Measurements from ENCODE around the gene GOLGA7B. TPM values are rescaled to one million over a fixed set of nuclear protein-coding genes. Genes with fewer than 3 reads are reported as not detected.
A peak's percentile ranks its signal among the peaks of the same experiment; 100 is the strongest.

GOLGA7B gene
- total RNA-seq, 1 experiment from 2014 or later = not detected

DNA sequence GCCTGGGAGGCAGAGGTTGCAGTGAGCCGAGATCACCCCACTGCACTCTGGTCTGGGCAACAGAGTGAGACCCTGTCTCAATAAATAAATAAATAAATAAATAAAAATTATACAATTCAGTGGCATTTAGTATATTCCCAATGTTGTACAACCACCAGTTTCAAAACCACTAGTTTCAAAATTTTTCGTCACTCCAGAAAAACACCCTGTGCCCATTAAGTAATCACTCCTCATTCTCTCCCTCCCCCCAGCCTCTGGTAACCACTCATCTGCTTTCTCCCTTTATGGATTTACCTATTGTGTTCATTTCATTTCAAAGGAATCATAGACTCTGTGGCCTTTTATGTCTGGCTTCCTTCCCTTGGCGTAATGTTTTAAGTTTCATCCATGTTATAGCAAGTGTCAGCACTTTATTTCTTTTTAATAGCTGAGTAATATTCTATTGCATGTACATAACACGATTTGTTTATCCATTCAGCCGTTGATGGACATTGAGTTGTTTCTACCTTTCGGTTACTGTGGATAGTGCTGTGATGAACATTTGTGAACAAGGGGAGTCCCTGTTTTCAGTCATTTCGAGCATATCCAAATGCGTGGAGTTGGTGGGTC, 29.4 kb upstream of the GOLGA7B start:
- TF ChIP-seq, protein P1, sequence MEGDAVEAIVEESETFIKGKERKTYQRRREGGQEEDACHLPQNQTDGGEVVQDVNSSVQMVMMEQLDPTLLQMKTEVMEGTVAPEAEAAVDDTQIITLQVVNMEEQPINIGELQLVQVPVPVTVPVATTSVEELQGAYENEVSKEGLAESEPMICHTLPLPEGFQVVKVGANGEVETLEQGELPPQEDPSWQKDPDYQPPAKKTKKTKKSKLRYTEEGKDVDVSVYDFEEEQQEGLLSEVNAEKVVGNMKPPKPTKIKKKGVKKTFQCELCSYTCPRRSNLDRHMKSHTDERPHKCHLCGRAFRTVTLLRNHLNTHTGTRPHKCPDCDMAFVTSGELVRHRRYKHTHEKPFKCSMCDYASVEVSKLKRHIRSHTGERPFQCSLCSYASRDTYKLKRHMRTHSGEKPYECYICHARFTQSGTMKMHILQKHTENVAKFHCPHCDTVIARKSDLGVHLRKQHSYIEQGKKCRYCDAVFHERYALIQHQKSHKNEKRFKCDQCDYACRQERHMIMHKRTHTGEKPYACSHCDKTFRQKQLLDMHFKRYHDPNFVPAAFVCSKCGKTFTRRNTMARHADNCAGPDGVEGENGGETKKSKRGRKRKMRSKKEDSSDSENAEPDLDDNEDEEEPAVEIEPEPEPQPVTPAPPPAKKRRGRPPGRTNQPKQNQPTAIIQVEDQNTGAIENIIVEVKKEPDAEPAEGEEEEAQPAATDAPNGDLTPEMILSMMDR (IDR thresholded peaks at IDR 0.05; ENCODE audit: unreplicated experiment) = no peak
- no peak overlapping the region for H3K27ac Mint-ChIP-seq (ENCODE audit: low read depth, unreplicated experiment)
- H3K4me3 Mint-ChIP-seq (ENCODE audit: unreplicated experiment) = no peak overlapping the region
- H3K9me3 Mint-ChIP-seq (ENCODE audit: unreplicated experiment) = no peaks in the 10 kb centered on the region
- CTCF ChIA-PET = interaction anchor here (1.0 to 1.4 kb wide), 2 partner anchors 28 to 48 kb away, joined by 4 to 7 read pairs; no protein-coding TSS in a partner anchor
- H3K4me1 Mint-ChIP-seq (ENCODE audit: insufficient read depth, unreplicated experiment) = no peaks in the 10 kb centered on the region
- no TSS peak for BruUV-seq (replicated peaks)
- no peaks in the 10 kb centered on the region for H3K27me3 Mint-ChIP-seq (ENCODE audit: insufficient read depth, unreplicated experiment)
- POLR2A ChIA-PET = interaction anchor here (0.6 to 0.9 kb wide), 2 partner anchors 8 to 75 kb away, joined by 3 to 4 read pairs; no protein-coding TSS in a partner anchor
- intact Hi-C loops (cut with micrococcal nuclease) = no loop called here
- no peaks in the 10 kb centered on the region for H3K36me3 Mint-ChIP-seq (ENCODE audit: insufficient read depth, unreplicated experiment)
- no peak for DNase-seq (ENCODE audit: unreplicated experiment)

DNA sequence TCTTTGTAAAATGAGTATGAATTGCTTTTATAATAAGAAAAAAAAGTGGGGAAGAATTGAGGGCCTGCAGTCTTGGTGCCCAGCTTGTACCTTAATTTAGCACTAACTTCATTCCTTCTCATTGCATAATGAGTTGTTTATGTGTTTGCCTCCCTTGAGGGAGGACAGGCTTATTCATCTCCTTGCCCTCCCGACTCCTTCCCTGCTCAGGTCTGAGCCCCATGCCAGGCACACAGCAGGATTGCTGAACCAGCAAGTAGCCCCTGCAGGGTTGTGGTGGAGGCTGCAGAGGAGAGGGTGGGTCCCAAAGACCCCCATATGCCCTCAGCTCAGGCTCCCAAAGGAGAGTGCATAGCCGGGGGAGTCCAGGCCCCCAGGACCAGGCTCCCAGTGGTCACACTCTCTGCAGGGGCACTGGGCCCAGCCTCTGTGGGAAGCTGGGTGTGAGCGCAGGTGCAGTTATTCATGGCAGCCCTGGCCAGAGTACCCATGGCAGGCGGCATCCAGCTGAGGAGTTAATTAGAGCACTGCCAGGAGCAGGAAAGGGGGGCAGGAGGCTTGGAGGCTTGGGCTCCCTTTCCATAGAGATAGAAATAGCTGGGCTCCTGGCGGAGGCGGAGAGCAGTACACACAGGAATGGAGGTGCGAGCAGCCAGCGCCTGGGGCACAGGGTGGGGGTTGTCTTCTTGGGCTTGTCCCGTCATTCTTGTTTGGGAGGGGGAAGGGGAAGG, 28.2 kb upstream of the GOLGA7B start:
- no peaks in the 10 kb centered on the region for H3K9me3 Mint-ChIP-seq (ENCODE audit: unreplicated experiment)
- TF ChIP-seq, protein P1 (IDR thresholded peaks at IDR 0.05; ENCODE audit: unreplicated experiment) = no peak
- ChIA-PET CTCF (interaction anchor here (0.5 to 1.4 kb wide), 6 partner anchors 24 to 267 kb away, joined by 3 to 5 read pairs (median 4); no protein-coding TSS in a partner anchor), POLR2A (interaction anchor here (0.7 to 1.3 kb wide), 3 partner anchors 9 to 338 kb away, joined by 3 to 4 read pairs (median 3); no protein-coding TSS in a partner anchor)
- intact Hi-C loops (cut with micrococcal nuclease) = no loop called here
- no peaks in the 10 kb centered on the region for H3K4me1 Mint-ChIP-seq (ENCODE audit: insufficient read depth, unreplicated experiment)
- peak; percentile 39 for DNase-seq (ENCODE audit: unreplicated experiment)
- BruUV-seq (replicated peaks) = no TSS peak
- no peaks in the 10 kb centered on the region for H3K36me3 Mint-ChIP-seq (ENCODE audit: insufficient read depth, unreplicated experiment)
- H3K27me3 Mint-ChIP-seq (ENCODE audit: insufficient read depth, unreplicated experiment) = no peaks in the 10 kb centered on the region
- no peak overlapping the region for H3K4me3 Mint-ChIP-seq (ENCODE audit: unreplicated experiment)
- H3K27ac Mint-ChIP-seq (ENCODE audit: low read depth, unreplicated experiment) = no peak overlapping the region

DNA sequence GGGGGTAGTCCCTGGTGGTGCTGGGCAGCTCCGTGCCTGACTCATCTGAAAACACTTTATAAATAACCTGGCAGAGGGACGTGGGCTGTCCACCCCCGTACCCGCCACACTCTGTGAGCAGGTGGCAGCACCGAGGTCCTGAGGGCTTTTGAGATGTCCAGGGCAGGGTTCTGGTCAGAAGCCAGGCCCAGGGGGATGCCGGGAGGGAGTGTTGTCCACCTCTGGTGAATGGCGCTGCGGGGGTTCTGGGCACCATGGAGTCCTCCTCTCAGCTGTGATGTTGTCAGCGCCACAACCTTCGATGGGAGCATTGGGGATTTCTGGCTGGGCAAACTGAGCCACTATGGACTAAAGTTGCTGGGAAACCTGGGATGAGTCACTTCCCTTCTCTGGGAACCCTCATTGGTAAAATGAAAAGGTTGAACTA, 27.4 kb upstream of the GOLGA7B start:
- no peaks in the 10 kb centered on the region for H3K9me3 Mint-ChIP-seq (ENCODE audit: unreplicated experiment)
- CTCF ChIA-PET = interaction anchor here (0.6 to 1.4 kb wide), 6 partner anchors 8 to 47 kb away, joined by 3 to 5 read pairs (median 4); no protein-coding TSS in a partner anchor
- H3K4me1 Mint-ChIP-seq (ENCODE audit: insufficient read depth, unreplicated experiment) = no peaks in the 10 kb centered on the region
- no peaks in the 10 kb centered on the region for H3K27me3 Mint-ChIP-seq (ENCODE audit: insufficient read depth, unreplicated experiment)
- H3K27ac Mint-ChIP-seq (ENCODE audit: low read depth, unreplicated experiment) = no peak overlapping the region
- POLR2A ChIA-PET = interaction anchor here (0.6 to 1.3 kb wide), 2 partner anchors 17 to 190 kb away, joined by 3 read pairs; no protein-coding TSS in a partner anchor
- no peaks in the 10 kb centered on the region for H3K36me3 Mint-ChIP-seq (ENCODE audit: insufficient read depth, unreplicated experiment)
- TF ChIP-seq, protein P1 (IDR thresholded peaks at IDR 0.05; ENCODE audit: unreplicated experiment) = no peak
- peak; percentile 79 for DNase-seq (ENCODE audit: unreplicated experiment)
- BruUV-seq (replicated peaks) = no TSS peak
- no peak overlapping the region for H3K4me3 Mint-ChIP-seq (ENCODE audit: unreplicated experiment)
- intact Hi-C loops (cut with micrococcal nuclease) = no loop called here

DNA sequence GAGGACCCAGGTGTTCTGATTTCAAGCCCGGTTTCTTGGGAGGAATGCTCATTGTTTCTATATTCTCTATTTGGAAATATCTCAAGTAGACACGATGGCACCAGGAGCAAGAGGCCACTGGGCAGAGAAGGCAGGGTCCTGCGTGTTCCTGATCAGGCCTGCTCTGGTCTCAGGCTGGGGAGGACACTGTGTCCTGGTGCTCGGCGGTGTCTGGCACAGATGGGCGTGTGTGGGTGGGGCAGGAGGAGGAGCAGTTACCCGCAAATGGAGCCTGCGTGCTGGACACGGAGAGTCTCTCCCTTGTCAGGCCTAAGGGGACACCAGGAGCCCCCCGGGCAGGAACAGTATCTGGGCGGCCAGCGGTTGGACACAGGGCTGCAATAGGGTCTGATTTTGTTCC, 25.9 kb upstream of the GOLGA7B start:
- Mint-ChIP-seq H3K36me3 (ENCODE audit: insufficient read depth, unreplicated experiment) (no peaks in the 10 kb centered on the region), H3K27me3 (ENCODE audit: insufficient read depth, unreplicated experiment) (no peaks in the 10 kb centered on the region), H3K27ac (ENCODE audit: low read depth, unreplicated experiment) (no peak overlapping the region), H3K4me1 (ENCODE audit: insufficient read depth, unreplicated experiment) (no peaks in the 10 kb centered on the region), H3K9me3 (ENCODE audit: unreplicated experiment) (no peaks in the 10 kb centered on the region), H3K4me3 (ENCODE audit: unreplicated experiment) (no peak overlapping the region)
- DNase-seq (ENCODE audit: unreplicated experiment) = no peak
- TF ChIP-seq, protein P1 (IDR thresholded peaks at IDR 0.05; ENCODE audit: unreplicated experiment) = no peak
- intact Hi-C loops (cut with micrococcal nuclease) = no loop called here
- ChIA-PET CTCF (interaction anchor here (0.7 to 1.0 kb wide), 2 partner anchors 31 to 1788 kb away, joined by 3 to 5 read pairs; no protein-coding TSS in a partner anchor), POLR2A (no interaction called here)
- no TSS peak for BruUV-seq (replicated peaks)
